HEK293 (cell line): ENCODE data around the gene ZFAND3.
A peak's percentile ranks its signal among the peaks of the same experiment; 100 is the strongest.

Experiments
- CTCF ChIA-PET: fragments of 350-600 bp; formaldehyde crosslinking; extraction: SDS; loops from one replicate; lab custom pipeline; 2021; ENCODE audit warnings: antibody characterized with exemption; lab: Yijun Ruan, JAX
- POLR2A ChIA-PET: fragments of 300-600 bp; formaldehyde crosslinking; extraction: SDS; loops from one replicate; lab custom pipeline; 2020; ENCODE audit warnings: antibody characterized with exemption, inconsistent platforms; lab: Yijun Ruan, JAX
- H3K27ac ChIP-seq: fragments of 200-500 bp; sonication (Bioruptor generic); 2 replicates; pipeline ENCODE4 v1.5.1; 2014; ENCODE audit warnings: low read depth, low read length, control low read depth, inconsistent platforms; ENCODE audit errors: extremely low read depth
- H3K36me3 ChIP-seq, 2 experiments: fragments of 200-500 bp in 1 of 2; sonication (Bioruptor generic) in 1 of 2; 1 replicate in 1 of 2; 2 replicates in 1 of 2; pipeline ENCODE4 v1.5.1; 2014 to 2017; ENCODE audit warnings: inconsistent platforms in 2 of 2, low read length in 2 of 2; ENCODE audit not compliant: control insufficient read depth in 2 of 2, insufficient read depth in 1 of 2
- H3K4me1 ChIP-seq: fragments of 200-500 bp; sonication (Bioruptor generic); 2 replicates; pipeline ENCODE4 v1.5.1; 2014; ENCODE audit warnings: mild to moderate bottlenecking, low read length, inconsistent platforms; ENCODE audit not compliant: control insufficient read depth, insufficient read depth
- H3K4me3 ChIP-seq: 2 replicates; pipeline ENCODE4 v1.5.1; 2011; ENCODE audit warnings: low read depth, mild to moderate bottlenecking, control low read depth, low read length, moderate library complexity
- H3K9me3 ChIP-seq: fragments of 200-500 bp; sonication (Bioruptor generic); 2 replicates; pipeline ENCODE4 v1.5.1; 2014; ENCODE audit warnings: low read depth, low read length, inconsistent platforms; ENCODE audit not compliant: control insufficient read depth, insufficient read depth
- CTCF ChIP-seq: fragments of 450-650 bp; formaldehyde crosslinking; IDR thresholded peaks from 2 replicates; pipeline ENCODE4 v1.5.1; 2016; ENCODE audit warnings: missing biosample characterization, missing genetic modification characterization
- HOXC10 ChIP-seq: sonication (generic); formaldehyde crosslinking; IDR thresholded peaks from 2 replicates; pipeline ENCODE4 v1.8.1; 2023; ENCODE audit warnings: mild to moderate bottlenecking, missing genetic modification reagents
- KLF8 ChIP-seq: fragments of 450-650 bp; formaldehyde crosslinking; IDR thresholded peaks from 2 replicates; pipeline ENCODE4 v1.5.1; 2016; ENCODE audit warnings: missing biosample characterization, missing genetic modification characterization
- PATZ1 ChIP-seq: fragments of 450-650 bp; formaldehyde crosslinking; IDR thresholded peaks from 2 replicates; pipeline ENCODE4 v1.5.1; 2016; ENCODE audit warnings: missing biosample characterization, missing genetic modification characterization
- PRDM1 ChIP-seq: fragments of 450-650 bp; formaldehyde crosslinking; IDR thresholded peaks from 2 replicates; pipeline ENCODE4; 2016; ENCODE audit warnings: missing biosample characterization, missing genetic modification characterization
- PRDM4 ChIP-seq: fragments of 450-650 bp; formaldehyde crosslinking; IDR thresholded peaks from 2 replicates; pipeline ENCODE4 v1.5.1; 2017; ENCODE audit warnings: missing biosample characterization, missing genetic modification characterization
- TRIM28 ChIP-seq: IDR thresholded peaks from 2 replicates; pipeline ENCODE4 v1.6.1; 2011; ENCODE audit warnings: low read length, control low read depth, borderline replicate concordance
- YY2 ChIP-seq: fragments of 450-650 bp; formaldehyde crosslinking; IDR thresholded peaks from 2 replicates; pipeline ENCODE4 v1.5.1; 2016; ENCODE audit warnings: missing biosample characterization, missing genetic modification characterization
- ZBTB26 ChIP-seq: fragments of 450-650 bp; formaldehyde crosslinking; optimal IDR thresholded peaks from 2 replicates; pipeline ENCODE3; 2016; ENCODE audit warnings: missing biosample characterization, mild to moderate bottlenecking, missing genetic modification characterization
- ZBTB48 ChIP-seq: fragments of 450-650 bp; formaldehyde crosslinking; IDR thresholded peaks from 2 replicates; pipeline ENCODE4 v1.5.1; 2016; ENCODE audit warnings: missing biosample characterization, missing genetic modification characterization
- ZNF157 ChIP-seq: fragments of 450-650 bp; formaldehyde crosslinking; IDR thresholded peaks from 2 replicates; pipeline ENCODE4 v1.5.1; 2016; ENCODE audit warnings: missing biosample characterization, missing genetic modification characterization
- ZNF16 ChIP-seq: fragments of 450-650 bp; formaldehyde crosslinking; IDR thresholded peaks from 2 replicates; pipeline ENCODE4 v1.5.1; 2016; ENCODE audit warnings: low read depth, missing biosample characterization, missing genetic modification characterization
- ZNF19 ChIP-seq: fragments of 450-650 bp; formaldehyde crosslinking; IDR thresholded peaks from 2 replicates; pipeline ENCODE4; 2016; ENCODE audit warnings: missing biosample characterization, missing genetic modification characterization, low read depth
- ZNF48 ChIP-seq: fragments of 450-650 bp; formaldehyde crosslinking; IDR thresholded peaks from 2 replicates; pipeline ENCODE4 v1.5.1; 2016; ENCODE audit warnings: missing biosample characterization, missing genetic modification characterization
- ZNF529 ChIP-seq: fragments of 450-650 bp; formaldehyde crosslinking; IDR thresholded peaks from 2 replicates; pipeline ENCODE4 v1.5.1; 2017; ENCODE audit warnings: missing genetic modification characterization, missing biosample characterization; ENCODE audit not compliant: insufficient replicate concordance
- ZNF530 ChIP-seq: fragments of 450-650 bp; formaldehyde crosslinking; IDR thresholded peaks from 2 replicates; pipeline ENCODE4 v1.5.1; 2016; ENCODE audit warnings: low read depth, missing biosample characterization, missing genetic modification characterization
- ZNF621 ChIP-seq: fragments of 450-650 bp; formaldehyde crosslinking; IDR thresholded peaks from 2 replicates; pipeline ENCODE4 v1.5.1; 2017; ENCODE audit warnings: missing biosample characterization, missing genetic modification characterization
- ZNF791 ChIP-seq: fragments of 450-650 bp; formaldehyde crosslinking; IDR thresholded peaks from 2 replicates; pipeline ENCODE4 v1.5.1; 2016; ENCODE audit warnings: missing biosample characterization, missing genetic modification characterization
- ZNF830 ChIP-seq: fragments of 450-650 bp; IDR thresholded peaks from 2 replicates; pipeline ENCODE4 v1.5.0; 2018; ENCODE audit warnings: missing biosample characterization, missing genetic modification characterization, low read depth, mild to moderate bottlenecking, moderate library complexity

ZFAND3 gene

GRCh38 chr6:37845026-37845911 lies 25.7 kb downstream of the ZFAND3 start (continued):
- TF ChIP-seq ZNF157 (no peak), HOXC10 (CRISPR knock-in tag) (no peak), ZBTB26 (no peak), ZNF16 (tag by site-specific recombination) (no peak), YY2 (tag by site-specific recombination) (0 out of 2 replicates have a peak, but pooled peaks have one; percentile 44), CTCF (tag by site-specific recombination) (no peak)

GRCh38 chr6:37845930-37846329 lies 26.4 kb downstream of the ZFAND3 start:
- CTCF ChIA-PET, result interaction anchor here (0.6 to 1.7 kb wide), 8 partner anchors 11 to 1754 kb away, joined by 3 to 8 read pairs (median 6); no protein-coding TSS in a partner anchor

More at GRCh38 chr6:37845930-37846329, 26.4 kb downstream of the ZFAND3 start:
- no peak overlapping the region for H3K4me3 ChIP-seq
- peaks cover 19% of the 10 kb centered on the region for H3K4me1 ChIP-seq
- H3K9me3 ChIP-seq, result no peaks in the 10 kb centered on the region
- H3K36me3 ChIP-seq, result no peaks in the 10 kb centered on the region; a peak in 1 of 3 replicates
- H3K27ac ChIP-seq, result no peak overlapping the region
- POLR2A ChIA-PET, result interaction anchor here (2.1 kb wide), 1 partner anchor 27 kb away, joined by 9 read pairs; the partner anchor contains the start of gene ZFAND3
- TF ChIP-seq TRIM28 (no peak), ZNF830 (tag by site-specific recombination) (no peak), PATZ1 (tag by site-specific recombination) (no peak), ZNF48 (tag by site-specific recombination) (no peak), ZNF529 (tag by site-specific recombination) (no peak), ZNF530 (tag by site-specific recombination) (no peak), ZNF621 (tag by site-specific recombination) (no peak), ZNF19 (no peak), ZNF791 (tag by site-specific recombination) (no peak), PRDM4 (no peak), ZBTB48 (no peak), KLF8 (tag by site-specific recombination) (no peak), PRDM1 (no peak)
